GM13976 (cell line): ENCODE results near the gene KDM1B.

Experiments
- DNase-seq: peaks from one replicate; pipeline ENCODE4 v3.0.0; 2012; ENCODE audit warnings: low spot score
- in situ Hi-C: fragments of 300-500 bp; cut with MboI; formaldehyde crosslinking; loops from one replicate; pipeline ENCODE4 v1.12.0; 2022; ENCODE audit warnings: low sequenced_read_pairs, mixed read lengths, inconsistent platforms; ENCODE audit not compliant: unreplicated experiment
- TF ChIP-seq, protein P1 (sequence below): IDR thresholded peaks from 2 replicates; pipeline ENCODE4 v1.5.1; 2012; ENCODE audit warnings: borderline replicate concordance, mild to moderate bottlenecking; ENCODE audit not compliant: insufficient read depth; ENCODE audit errors: extremely low read depth, missing control alignments, control extremely low read depth

Gene KDM1B

DNA sequence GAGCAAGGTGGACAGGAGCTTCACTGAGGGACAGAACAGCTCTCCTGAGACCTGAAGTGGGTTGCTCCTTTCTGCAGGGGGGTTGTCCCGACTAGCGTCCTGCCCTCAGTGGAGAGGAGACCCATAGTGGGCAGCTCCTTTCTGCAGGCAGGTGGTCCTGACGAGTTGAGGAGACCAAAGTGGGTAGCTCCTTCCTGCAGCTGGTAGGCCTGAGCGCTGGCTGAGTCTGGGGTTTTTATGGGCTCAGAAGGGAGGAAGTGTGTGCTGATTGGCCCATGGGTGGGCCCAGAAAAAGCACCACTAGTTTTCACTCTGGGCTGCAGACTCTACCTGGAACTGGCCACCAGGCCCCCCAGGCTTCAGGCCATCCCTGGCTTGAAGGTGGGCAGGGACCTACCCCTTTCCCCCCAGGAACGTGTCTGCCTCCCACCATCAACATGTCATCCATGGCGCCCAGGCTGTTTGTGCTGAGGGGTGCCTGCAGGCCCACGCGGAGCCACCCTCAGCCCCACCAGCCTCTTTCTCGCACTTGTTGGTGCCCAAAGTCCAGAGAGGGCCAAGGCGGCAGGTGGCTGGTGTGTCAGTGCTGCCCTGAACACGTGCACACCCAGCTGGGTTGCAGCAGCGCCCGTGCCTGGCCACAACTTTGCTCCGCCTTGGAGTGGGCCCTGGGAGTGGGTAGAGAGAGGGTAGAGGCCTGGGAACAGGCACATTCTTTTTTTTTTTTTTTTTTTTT is 110.7 kb downstream of the KDM1B start:
- TF ChIP-seq, protein P1, sequence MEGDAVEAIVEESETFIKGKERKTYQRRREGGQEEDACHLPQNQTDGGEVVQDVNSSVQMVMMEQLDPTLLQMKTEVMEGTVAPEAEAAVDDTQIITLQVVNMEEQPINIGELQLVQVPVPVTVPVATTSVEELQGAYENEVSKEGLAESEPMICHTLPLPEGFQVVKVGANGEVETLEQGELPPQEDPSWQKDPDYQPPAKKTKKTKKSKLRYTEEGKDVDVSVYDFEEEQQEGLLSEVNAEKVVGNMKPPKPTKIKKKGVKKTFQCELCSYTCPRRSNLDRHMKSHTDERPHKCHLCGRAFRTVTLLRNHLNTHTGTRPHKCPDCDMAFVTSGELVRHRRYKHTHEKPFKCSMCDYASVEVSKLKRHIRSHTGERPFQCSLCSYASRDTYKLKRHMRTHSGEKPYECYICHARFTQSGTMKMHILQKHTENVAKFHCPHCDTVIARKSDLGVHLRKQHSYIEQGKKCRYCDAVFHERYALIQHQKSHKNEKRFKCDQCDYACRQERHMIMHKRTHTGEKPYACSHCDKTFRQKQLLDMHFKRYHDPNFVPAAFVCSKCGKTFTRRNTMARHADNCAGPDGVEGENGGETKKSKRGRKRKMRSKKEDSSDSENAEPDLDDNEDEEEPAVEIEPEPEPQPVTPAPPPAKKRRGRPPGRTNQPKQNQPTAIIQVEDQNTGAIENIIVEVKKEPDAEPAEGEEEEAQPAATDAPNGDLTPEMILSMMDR, result no peak
- in situ Hi-C loops, result no loop called here
- DNase-seq, result no peak

DNA sequence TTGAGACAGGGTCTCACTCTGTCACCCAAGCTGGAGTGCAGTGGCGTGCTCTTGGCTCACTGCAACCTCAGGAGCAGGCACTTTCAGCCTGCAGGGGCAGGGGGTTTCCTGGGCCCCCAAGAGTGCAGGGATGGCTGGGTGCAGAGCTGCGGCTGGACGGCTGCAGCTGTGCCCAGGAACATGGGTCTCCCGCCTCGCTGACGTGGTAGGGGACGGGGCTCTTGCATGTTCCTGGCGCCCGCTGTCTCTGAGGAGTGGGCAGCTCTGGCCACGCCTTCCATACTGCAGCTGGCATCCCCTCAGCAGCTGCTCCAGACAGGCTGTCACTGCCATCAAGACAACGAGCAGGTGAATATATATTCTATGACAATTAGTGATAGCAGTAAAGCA is 111.3 kb downstream of the KDM1B start:
- TF ChIP-seq, protein P1, result no peak
- in situ Hi-C loops, result no loop called here
- DNase-seq, result no peak

DNA sequence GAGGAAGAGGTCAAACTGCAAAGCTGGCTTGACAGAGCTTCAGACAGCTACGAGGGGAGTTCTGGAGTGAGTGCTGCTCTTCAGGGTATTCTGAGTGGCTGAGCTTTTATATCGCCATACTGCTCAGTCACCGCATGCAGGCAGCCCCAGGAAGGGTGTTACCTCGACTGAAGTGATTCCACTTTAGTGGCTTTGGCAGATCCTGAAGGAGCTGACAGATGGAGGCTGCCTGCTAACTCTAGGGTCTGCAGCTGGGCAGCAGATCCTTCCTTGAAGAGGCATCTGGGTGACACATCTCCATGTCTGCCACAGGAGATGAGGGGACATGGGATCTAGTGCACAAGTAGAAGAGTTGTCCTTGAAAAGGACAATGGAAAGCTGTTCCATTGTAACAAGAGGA is 112.8 kb downstream of the KDM1B start:
- in situ Hi-C loops, result no loop called here
- TF ChIP-seq, protein P1, result no peak
- no peak for DNase-seq

DNA sequence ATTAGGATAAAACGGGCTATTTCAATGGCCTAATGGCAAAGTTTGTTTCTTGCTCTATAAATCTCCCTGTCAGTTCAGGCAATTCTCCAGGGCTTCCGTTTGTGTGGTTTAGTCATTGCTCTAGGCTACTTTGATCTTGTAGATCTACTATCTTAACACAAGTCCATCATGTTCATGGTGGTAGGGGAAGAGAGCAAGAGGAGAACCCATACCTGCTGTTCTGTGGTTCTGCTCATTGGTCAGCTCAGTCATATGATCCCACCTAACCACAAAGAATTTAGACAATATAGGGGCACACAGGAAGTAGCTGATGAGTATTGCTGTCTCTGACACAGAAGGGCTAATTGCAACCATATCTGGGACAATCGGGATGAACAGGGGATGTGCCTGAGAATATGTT is 114.0 kb downstream of the KDM1B start:
- in situ Hi-C loops, result no loop called here
- TF ChIP-seq, protein P1, result no peak
- DNase-seq, result peak; percentile 44

DNA sequence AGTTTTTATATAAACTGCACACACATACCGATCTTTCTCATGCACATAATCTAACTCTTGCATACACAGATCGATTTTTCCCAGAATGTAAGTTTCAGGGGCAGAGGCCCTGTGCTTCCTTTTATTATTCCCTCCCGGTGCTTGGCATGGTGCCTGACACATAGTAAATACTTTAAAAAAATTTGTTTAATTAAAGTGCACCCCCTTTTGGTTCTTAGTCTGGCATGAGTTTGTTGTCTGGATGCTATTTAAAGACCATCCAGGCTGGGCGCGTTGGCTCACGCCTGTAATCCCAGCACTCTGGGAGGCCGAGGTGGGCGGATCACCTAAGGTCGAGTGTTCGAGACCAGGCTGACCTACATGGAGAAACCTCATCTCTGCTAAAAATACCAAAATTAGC is 114.5 kb downstream of the KDM1B start:
- TF ChIP-seq, protein P1, result no peak
- no peak for DNase-seq
- in situ Hi-C loops, result no loop called here

DNA sequence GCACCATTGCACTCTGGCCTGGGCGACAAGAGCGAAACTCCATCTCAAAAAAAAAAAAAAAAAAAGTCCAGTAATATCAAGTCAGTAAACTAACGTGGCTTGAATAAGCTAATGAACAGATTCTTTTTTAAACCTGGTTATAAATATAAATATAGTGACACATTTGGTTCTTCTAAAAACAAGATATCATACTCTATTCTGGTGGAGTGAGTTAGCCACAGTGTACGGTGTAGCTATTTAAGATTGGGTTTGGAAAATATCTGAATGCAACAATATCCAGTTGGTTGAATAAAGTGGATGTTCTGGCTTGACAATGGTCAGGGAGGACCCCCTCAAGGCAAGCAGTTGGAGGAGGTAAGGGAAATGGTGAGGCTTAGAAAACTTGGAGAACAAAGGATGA is 115.0 kb downstream of the KDM1B start:
- TF ChIP-seq, protein P1, result no peak
- DNase-seq, result no peak
- in situ Hi-C loops, result no loop called here
